Smooth muscle cell of bladder (primary cell): Measurements from ENCODE around the gene MCF2. TPM values are rescaled to one million over a fixed set of nuclear protein-coding genes. Genes with fewer than 3 reads are reported as not detected.

Experiments
- total RNA-seq: library from RNA; depleted of rRNA; stranded (reverse); fragments of >200 nt; gene quantifications from 2 replicates; pipeline ENCODE4 v1.2.3, GENCODE V29; 2014

MCF2 gene
- total RNA-seq: under 0.01 TPM in 1 of 2 replicates, not detected in the other

GRCh38 chrX:139708067-139708466, at the start of gene MCF2:
Gene MCF2 (minus strand): TSS chrX:139708167. CDS start chrX:139651744, 56,423 bp downstream.

Other genes starting within 250 kb of the MCF2 start
- gene F9, start 177.4 kb downstream of the MCF2 start, total RNA-seq: not detected in 2 replicates
- gene ATP11C, start 224.9 kb upstream of the MCF2 start, total RNA-seq: 42.9 and 53.8 TPM in 2 replicates